GM12891 (cell line): ENCODE results near the gene RPS21.

Experiments used
- PAX5 ChIP-seq: IDR thresholded peaks from 2 replicates; pipeline ENCODE4 v1.6.1; 2011; ENCODE audit warnings: low read length, moderate library complexity, mild to moderate bottlenecking; ENCODE audit not compliant: insufficient read depth, severe bottlenecking
- POLR2A ChIP-seq: IDR thresholded peaks from 2 replicates; pipeline ENCODE4 v1.6.1; 2011; ENCODE audit warnings: low read depth, low read length, control low read depth
- POLR2AphosphoS5 ChIP-seq: IDR thresholded peaks from 2 replicates; pipeline ENCODE4 v1.6.1; 2011; ENCODE audit warnings: low read depth, low read length, control low read depth
- POU2F2 ChIP-seq: IDR thresholded peaks from 2 replicates; pipeline ENCODE4 v1.6.1; 2011; ENCODE audit warnings: low read depth, mild to moderate bottlenecking, control low read depth, low read length, moderate library complexity
- SPI1 ChIP-seq: IDR thresholded peaks from 2 replicates; pipeline ENCODE4 v1.6.1; 2011; ENCODE audit warnings: low read depth, low read length, control low read depth
- TAF1 ChIP-seq: IDR thresholded peaks from 2 replicates; pipeline ENCODE4 v1.6.1; 2011; ENCODE audit warnings: low read depth, low read length, control low read depth

- TF ChIP-seq POLR2AphosphoS5 (no peak), POLR2A (no peak), TAF1 (no peak), SPI1 (no peak), POU2F2 (no peak), PAX5 (no peak)
Observed at GRCh38 chr20:62422636-62423325, 35.9 kb downstream of the RPS21 start.
